HUES64 (cell line): ENCODE data around the gene DDX20.

Source experiments
- H3K27ac ChIP-seq: 2 replicates; pipeline ENCODE4 v1.7.0; 2013; ENCODE audit warnings: low read depth, low read length, inconsistent platforms
- H3K27me3 ChIP-seq: 2 replicates; pipeline ENCODE4 v1.6.1; 2013; ENCODE audit warnings: mild to moderate bottlenecking, low read length; ENCODE audit not compliant: insufficient read depth
- H3K36me3 ChIP-seq: 2 replicates; pipeline ENCODE4 v1.6.1; 2013; ENCODE audit warnings: mild to moderate bottlenecking, low read length; ENCODE audit not compliant: insufficient read depth
- H3K4me1 ChIP-seq: 2 replicates; pipeline ENCODE4 v1.6.1; 2013; ENCODE audit warnings: mild to moderate bottlenecking, low read length, moderate library complexity; ENCODE audit not compliant: insufficient read depth
- H3K4me3 ChIP-seq: 2 replicates; pipeline ENCODE4 v1.5.1; 2013; ENCODE audit warnings: mild to moderate bottlenecking, low read length, moderate library complexity
- H3K9ac ChIP-seq: 2 replicates; pipeline ENCODE4 v1.6.1; 2013; ENCODE audit warnings: mild to moderate bottlenecking, low read depth, low read length
- H3K9me3 ChIP-seq: 2 replicates; pipeline ENCODE4 v1.6.1; 2013; ENCODE audit warnings: low read depth, low read length; ENCODE audit not compliant: insufficient read depth
- WGBS: fragments of 150-250, 120-280 bp; methylation state at CpG from one replicate; pipeline ENCODE4 v1.1.7; 2013; ENCODE audit warnings: missing lambda C conversion rate; 5-methylcytosine and 5-hydroxymethylcytosine counted together

Gene DDX20

DNA sequence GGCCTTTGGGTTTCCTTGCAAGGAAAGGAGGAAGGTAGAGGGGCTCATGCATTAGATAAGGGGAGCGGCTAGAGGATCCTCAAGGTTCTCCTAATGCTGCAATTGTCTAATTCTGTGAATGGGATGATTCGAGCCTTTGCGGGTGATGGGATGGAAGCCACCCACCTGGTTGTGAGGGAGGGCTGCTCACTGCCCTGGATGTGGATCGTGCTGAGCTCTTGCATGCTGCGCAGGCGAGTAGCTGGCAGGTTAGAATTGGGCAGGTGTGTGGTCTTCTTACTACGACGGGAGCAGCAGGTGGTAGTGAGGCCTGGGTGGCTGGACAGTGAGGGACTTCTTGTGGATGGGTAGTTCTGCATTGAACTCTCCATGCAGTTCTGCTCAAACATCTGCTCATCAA is 21.2 kb downstream of the DDX20 start:
- Histone ChIP-seq H3K9me3 (no peaks in the 10 kb centered on the region), H3K4me1 (0 out of 2 replicates have a peak, but pooled peaks cover 4% of the 10 kb centered on the region), H3K27ac (no peak overlapping the region), H3K4me3 (no peak overlapping the region), H3K27me3 (no peaks in the 10 kb centered on the region), H3K9ac (no peak overlapping the region), H3K36me3 (no peaks in the 10 kb centered on the region)
- WGBS: 91% methylated on average over 8 of the region's 8 CpGs

GRCh38 chr1:111777301-111777700 is 21.6 kb downstream of the DDX20 start:
- H3K36me3 ChIP-seq: no peaks in the 10 kb centered on the region
- no peak overlapping the region for H3K27ac ChIP-seq
- no peaks in the 10 kb centered on the region for H3K9me3 ChIP-seq
- 0 out of 2 replicates have a peak, but pooled peaks cover 4% of the 10 kb centered on the region for H3K4me1 ChIP-seq
- no peak overlapping the region for H3K9ac ChIP-seq
- 94% methylated on average over 1 of the region's 1 CpG for WGBS
- no peak overlapping the region for H3K4me3 ChIP-seq
- H3K27me3 ChIP-seq: no peaks in the 10 kb centered on the region

DNA sequence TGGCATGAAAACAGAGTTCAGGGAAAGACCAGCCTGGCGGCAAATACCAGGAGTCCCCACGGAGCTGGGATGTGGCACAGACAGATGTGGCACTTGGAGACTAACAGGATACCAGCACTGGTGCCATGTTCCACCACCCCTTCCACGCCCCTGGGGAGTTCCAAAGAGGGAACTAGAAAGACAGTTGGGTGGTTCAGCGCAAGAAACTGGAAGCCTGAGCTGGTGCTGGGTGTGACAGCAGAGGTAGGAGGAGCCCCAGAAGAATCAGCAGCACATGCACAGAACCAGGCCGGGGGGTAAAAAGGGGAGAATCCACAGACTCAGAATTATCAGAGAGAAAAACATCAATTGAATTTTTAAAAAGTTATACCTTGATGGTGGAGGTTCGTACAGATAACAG is 22.4 kb downstream of the DDX20 start:
- Histone ChIP-seq H3K4me3 (no peak overlapping the region), H3K36me3 (no peaks in the 10 kb centered on the region), H3K9me3 (no peaks in the 10 kb centered on the region), H3K27ac (peak overlapping the region; percentile 42; the same call in 1 of the 2 replicates), H3K4me1 (0 out of 2 replicates have a peak, but pooled peaks cover 4% of the 10 kb centered on the region), H3K27me3 (no peaks in the 10 kb centered on the region), H3K9ac (no peak overlapping the region)
- WGBS: 95% methylated on average over 6 of the region's 6 CpGs

- 79% methylated on average over 2 of the region's 2 CpGs for WGBS
- Histone ChIP-seq H3K36me3 (no peaks in the 10 kb centered on the region), H3K27me3 (no peaks in the 10 kb centered on the region), H3K9ac (no peak overlapping the region), H3K4me3 (no peak overlapping the region), H3K4me1 (0 out of 2 replicates have a peak, but pooled peaks cover 4% of the 10 kb centered on the region), H3K9me3 (no peaks in the 10 kb centered on the region), H3K27ac (no peak overlapping the region; the same call in 1 of the 2 replicates)
These were observed 22.9 kb downstream of the DDX20 start for GRCh38 chr1:111778541-111779051.

DNA sequence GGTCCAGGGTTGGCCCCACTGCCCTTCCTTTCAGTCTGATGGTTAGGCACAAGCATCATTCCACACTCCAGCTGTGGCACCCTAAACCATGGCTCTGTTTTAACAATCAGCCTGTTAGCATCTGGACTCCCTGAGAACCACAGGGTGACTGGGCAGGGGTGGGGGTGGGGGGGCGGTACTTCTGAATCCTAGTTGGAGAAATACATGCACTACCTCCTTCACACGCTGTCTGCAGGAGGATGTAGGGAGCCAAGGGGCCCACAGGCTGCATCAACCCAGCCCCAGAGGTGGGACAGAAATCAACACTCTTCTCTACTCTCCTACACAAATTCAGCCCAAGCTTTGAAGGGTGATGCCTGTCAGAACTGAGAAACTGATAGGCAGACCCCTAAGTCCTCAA is 23.8 kb downstream of the DDX20 start:
- no peak overlapping the region for H3K4me3 ChIP-seq
- H3K36me3 ChIP-seq: no peaks in the 10 kb centered on the region
- 0 out of 2 replicates have a peak, but pooled peaks cover 4% of the 10 kb centered on the region for H3K4me1 ChIP-seq
- no peak overlapping the region for H3K27ac ChIP-seq
- no CpG with 5 or more reads among the region's 2 CpGs for WGBS
- H3K9ac ChIP-seq: no peak overlapping the region
- H3K9me3 ChIP-seq: no peaks in the 10 kb centered on the region
- no peaks in the 10 kb centered on the region for H3K27me3 ChIP-seq

- H3K27me3 ChIP-seq: no peaks in the 10 kb centered on the region
- H3K9ac ChIP-seq: no peak overlapping the region
- H3K9me3 ChIP-seq: no peaks in the 10 kb centered on the region
- no peaks in the 10 kb centered on the region for H3K36me3 ChIP-seq
- H3K4me3 ChIP-seq: no peak overlapping the region
- no peaks in the 10 kb centered on the region for H3K4me1 ChIP-seq
- no peak overlapping the region for H3K27ac ChIP-seq
- 88% methylated on average over 2 of the region's 4 CpGs for WGBS
These were observed 28.7 kb downstream of the DDX20 start for GRCh38 chr1:111784273-111784901.

- WGBS: 90% methylated on average over 9 of the region's 9 CpGs
- Histone ChIP-seq H3K4me3 (no peak overlapping the region), H3K9ac (no peak overlapping the region), H3K4me1 (no peaks in the 10 kb centered on the region), H3K27me3 (no peaks in the 10 kb centered on the region), H3K9me3 (no peaks in the 10 kb centered on the region), H3K36me3 (no peaks in the 10 kb centered on the region), H3K27ac (no peak overlapping the region)
These were observed 31.0 kb downstream of the DDX20 start for GRCh38 chr1:111786669-111787207.

DNA sequence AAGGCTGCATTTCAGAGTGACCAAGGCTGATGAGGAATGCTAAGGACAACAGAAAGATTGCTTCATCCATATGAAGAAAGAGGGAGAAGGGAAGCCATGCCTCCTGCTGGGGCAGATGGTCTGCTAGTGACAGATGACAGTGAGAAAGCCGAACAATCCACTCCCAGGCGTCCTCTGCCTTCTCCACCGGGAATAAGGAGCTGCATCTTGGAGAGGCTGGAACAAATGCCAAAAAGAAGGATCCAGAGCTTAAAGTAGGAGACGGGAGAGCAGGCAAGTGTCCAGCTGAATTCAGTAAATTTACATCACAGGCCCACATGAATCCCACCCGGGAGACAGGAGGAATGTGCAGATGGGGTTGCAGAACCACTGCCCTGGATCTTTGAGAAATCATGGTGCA is 33.4 kb downstream of the DDX20 start:
- no peak overlapping the region for H3K9ac ChIP-seq
- no peaks in the 10 kb centered on the region for H3K4me1 ChIP-seq
- no peaks in the 10 kb centered on the region for H3K36me3 ChIP-seq
- no peak overlapping the region for H3K4me3 ChIP-seq
- no peaks in the 10 kb centered on the region for H3K9me3 ChIP-seq
- WGBS: 83% methylated on average over 5 of the region's 5 CpGs
- no peaks in the 10 kb centered on the region for H3K27me3 ChIP-seq
- H3K27ac ChIP-seq: no peak overlapping the region

- no peaks in the 10 kb centered on the region for H3K4me1 ChIP-seq
- no peaks in the 10 kb centered on the region for H3K36me3 ChIP-seq
- 89% methylated on average over 1 of the region's 2 CpGs for WGBS
These were observed 34.1 kb downstream of the DDX20 start for GRCh38 chr1:111789666-111790316.

DNA sequence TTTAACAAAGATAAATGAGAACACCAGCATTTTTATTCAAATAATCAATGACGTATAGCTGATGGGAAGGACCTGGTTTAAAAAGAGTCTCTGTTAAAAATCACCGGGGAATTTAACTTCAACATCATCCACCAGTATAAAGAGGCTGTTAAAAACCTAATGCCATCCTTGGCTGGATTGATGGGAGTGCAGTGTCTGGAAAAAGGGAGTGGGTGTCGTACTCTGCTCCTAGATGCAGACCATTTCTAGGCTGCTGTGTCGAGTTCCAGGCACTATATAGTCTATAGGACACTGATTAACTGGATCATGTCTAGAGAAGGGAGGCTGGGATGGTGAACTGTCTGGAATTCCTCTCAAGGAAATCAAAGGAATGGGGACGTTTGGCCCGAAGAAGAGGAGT is 36.1 kb downstream of the DDX20 start:
- Histone ChIP-seq H3K9me3 (no peaks in the 10 kb centered on the region), H3K27ac (no peak overlapping the region), H3K36me3 (no peaks in the 10 kb centered on the region), H3K4me3 (no peak overlapping the region), H3K4me1 (no peaks in the 10 kb centered on the region), H3K27me3 (no peaks in the 10 kb centered on the region), H3K9ac (no peak overlapping the region)
- WGBS: 91% methylated on average over 5 of the region's 6 CpGs

More at GRCh38 chr1:111789666-111790316, 34.1 kb downstream of the DDX20 start:
- Histone ChIP-seq H3K27me3 (no peaks in the 10 kb centered on the region), H3K27ac (no peak overlapping the region), H3K9ac (no peak overlapping the region), H3K9me3 (no peaks in the 10 kb centered on the region), H3K4me3 (no peak overlapping the region)

DNA sequence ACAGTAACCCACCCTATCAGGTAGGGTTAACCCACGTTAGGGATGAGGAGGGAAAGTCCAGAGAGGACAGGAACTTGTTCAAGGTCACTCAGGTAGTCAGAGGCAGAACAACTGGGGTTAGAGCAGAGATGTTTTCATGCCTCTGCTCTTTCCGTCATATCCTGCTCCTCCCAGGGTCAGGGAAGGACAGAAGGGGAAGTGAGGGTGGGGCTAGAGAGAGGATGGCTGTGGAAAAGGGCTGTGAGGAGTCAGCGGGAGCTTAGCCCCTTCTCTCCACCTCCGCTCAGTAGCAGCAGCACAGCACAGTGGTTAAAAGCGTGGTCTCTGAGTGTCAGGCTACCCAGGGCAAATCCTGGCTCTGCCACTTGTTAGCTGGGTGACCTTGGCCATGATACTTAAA is 36.5 kb downstream of the DDX20 start:
- H3K27me3 ChIP-seq: no peaks in the 10 kb centered on the region
- H3K4me3 ChIP-seq: no peak overlapping the region
- H3K9me3 ChIP-seq: no peaks in the 10 kb centered on the region
- H3K9ac ChIP-seq: no peak overlapping the region
- WGBS: 66% methylated on average over 5 of the region's 5 CpGs
- no peaks in the 10 kb centered on the region for H3K36me3 ChIP-seq
- H3K27ac ChIP-seq: no peak overlapping the region
- H3K4me1 ChIP-seq: no peaks in the 10 kb centered on the region
